WTC11 (cell line): ENCODE results near the gene COL5A2.

Experiments used
- ATF2 ChIP-seq: sonication (generic); formaldehyde crosslinking; IDR thresholded peaks from 2 replicates; pipeline ENCODE4 v1.8.1; 2022; ENCODE audit warnings: low read depth, missing genetic modification reagents, borderline replicate concordance
- CREB1 ChIP-seq: sonication (generic); formaldehyde crosslinking; IDR thresholded peaks from 2 replicates; pipeline ENCODE4 v1.8.0; 2023; ENCODE audit warnings: mild to moderate bottlenecking, missing genetic modification reagents
- CTCF ChIP-seq: fragments of 200-600 bp; IDR thresholded peaks from 2 replicates; pipeline ENCODE4 v1.8.0; 2022; ENCODE audit warnings: antibody characterized with exemption
- ETV6 ChIP-seq: sonication (generic); formaldehyde crosslinking; IDR thresholded peaks from 2 replicates; pipeline ENCODE4 v1.8.1; 2022; ENCODE audit warnings: mild to moderate bottlenecking, missing genetic modification reagents
- IRF2 ChIP-seq: sonication (generic); formaldehyde crosslinking; IDR thresholded peaks from 2 replicates; pipeline ENCODE4 v1.8.0; 2022; ENCODE audit warnings: low read depth, missing genetic modification reagents, borderline replicate concordance
- NR2C2 ChIP-seq: sonication (generic); formaldehyde crosslinking; IDR thresholded peaks from 2 replicates; pipeline ENCODE4 v1.8.0; 2022; ENCODE audit warnings: mild to moderate bottlenecking, missing genetic modification reagents
- PRDM15 ChIP-seq: sonication (generic); formaldehyde crosslinking; IDR thresholded peaks from 2 replicates; pipeline ENCODE4 v1.8.0; 2022; ENCODE audit warnings: missing genetic modification reagents
- TEAD1 ChIP-seq: sonication (generic); formaldehyde crosslinking; IDR thresholded peaks from 2 replicates; pipeline ENCODE4 v1.8.0; 2022; ENCODE audit warnings: mild to moderate bottlenecking, missing genetic modification reagents
- ZNF121 ChIP-seq: sonication (generic); formaldehyde crosslinking; IDR thresholded peaks from 2 replicates; pipeline ENCODE4 v1.8.0; 2023; ENCODE audit warnings: missing genetic modification reagents

- no peak for TF ChIP-seq IRF2
- no peak for TF ChIP-seq ATF2 (CRISPR knock-in tag)
- no peak for TF ChIP-seq CTCF
- TF ChIP-seq ZNF121 (CRISPR knock-in tag): no peak
- no peak for TF ChIP-seq ETV6 (CRISPR knock-in tag)
- no peak for TF ChIP-seq PRDM15 (CRISPR knock-in tag)
- TF ChIP-seq TEAD1 (CRISPR knock-in tag): no peak
- no peak for TF ChIP-seq NR2C2
- TF ChIP-seq CREB1 (CRISPR knock-in tag): no peak
These were observed 133.7 kb downstream of the COL5A2 start for GRCh38 chr2:189045836-189046235.
